ENCODE data around the gene SLC6A3. TPM values are rescaled to one million over a fixed set of nuclear protein-coding genes. Genes with fewer than 3 reads are reported as not detected.

Gene SLC6A3
- total and polyA plus RNA-seq, 9 of the 15 experiments (the other 6 are each of a cell fraction or from before 2014, with no cell fraction given) = not detected

DNA sequence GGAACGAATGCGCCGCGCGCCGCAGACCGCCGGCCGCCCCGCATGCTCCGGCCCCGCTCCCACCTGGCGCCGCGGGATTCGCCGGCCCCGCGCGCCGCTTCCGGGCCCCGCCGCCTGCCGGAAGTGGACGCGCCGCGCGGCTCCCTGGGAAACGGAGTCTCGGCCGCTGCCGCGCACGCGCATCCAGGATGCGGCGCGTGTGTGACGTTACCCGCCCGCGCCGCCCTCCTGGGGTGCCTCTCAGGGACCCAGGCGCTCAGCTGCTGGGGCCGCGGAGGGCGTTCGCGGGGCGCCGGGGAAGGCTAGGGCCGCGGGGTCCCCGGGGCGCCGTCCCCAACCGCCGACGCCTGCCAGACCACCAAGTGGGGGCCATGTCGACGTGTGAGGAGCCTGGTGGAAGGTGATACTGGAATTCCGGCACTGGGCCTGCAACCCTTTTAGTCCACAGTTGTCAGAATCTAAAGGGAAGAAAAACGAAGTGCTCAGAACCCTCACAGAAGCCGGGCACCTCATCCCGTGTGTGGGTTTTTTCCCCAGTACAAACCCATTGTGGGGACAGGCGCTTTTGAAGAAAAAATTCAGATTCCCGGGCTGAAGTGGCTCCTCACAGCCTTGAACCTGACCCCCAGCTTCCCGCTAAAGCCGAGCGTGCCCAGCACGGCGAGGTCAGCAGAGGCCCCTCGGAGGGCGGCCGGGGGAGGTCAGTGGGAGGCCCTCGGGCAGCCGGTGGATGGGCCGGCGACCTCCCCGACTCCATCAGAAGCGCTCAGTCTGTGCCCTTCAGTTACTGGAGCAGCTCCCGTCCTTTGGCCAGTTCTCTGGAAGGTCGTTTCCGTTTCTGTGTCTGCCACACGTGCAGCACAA, 100.0 kb downstream of the SLC6A3 start, which contains the start of gene CLPTM1L (continued):
- TF ChIP-seq POLR2H (tag; IDR thresholded peaks at IDR 0.05; ENCODE audit: low read depth) (no peak), MYC (IDR thresholded peaks at IDR 0.05; ENCODE audit: low read depth, low read length) (peak; percentile 87), MYC (CRISPR knock-in tag; IDR thresholded peaks at IDR 0.05; ENCODE audit: borderline replicate concordance, low read depth) (no peak), PTTG1 (tag; IDR thresholded peaks at IDR 0.05; ENCODE audit: low read depth) (no peak), KAT8 (IDR thresholded peaks at IDR 0.05; ENCODE audit: low read depth) (no peak), NFYB (IDR thresholded peaks at IDR 0.05; ENCODE audit: extremely low read depth, insufficient read length) (no peak), ZNF75A (CRISPR knock-in tag; IDR thresholded peaks at IDR 0.05) (no peak), ERF (CRISPR knock-in tag; IDR thresholded peaks at IDR 0.05) (peak; percentile 73; the same call in 1 of the 2 replicates), ILK (tag; IDR thresholded peaks at IDR 0.05; ENCODE audit: borderline replicate concordance, low read depth) (no peak), ZBTB8A (IDR thresholded peaks at IDR 0.05; ENCODE audit: partially characterized antibody) (no peak), SRSF9 (IDR thresholded peaks at IDR 0.05; ENCODE audit: borderline replicate concordance, low read depth, low read length) (no peak), ATF7 (IDR thresholded peaks at IDR 0.05) (peak; percentile 55; the same call in 1 of the 2 replicates), CHD2 (IDR thresholded peaks at IDR 0.05; ENCODE audit: low read depth, low read length) (no peak), MTA1 (IDR thresholded peaks at IDR 0.05; ENCODE audit: borderline replicate concordance) (peak; percentile 98), ZNF77 (CRISPR knock-in tag; IDR thresholded peaks at IDR 0.05) (no peak), CBFB (CRISPR knock-in tag; IDR thresholded peaks at IDR 0.05) (no peak), USF2 (CRISPR knock-in tag; IDR thresholded peaks at IDR 0.05) (no peak), EP400 (IDR thresholded peaks at IDR 0.05) (no peak; the same call in 1 of the 2 replicates), CREB3 (tag; conservative IDR thresholded peaks at IDR 0.05; ENCODE audit: low read depth) (no peak), RBM22 (IDR thresholded peaks at IDR 0.05; ENCODE audit: low read depth, low read length, poor library complexity, severe bottlenecking) (peak; percentile 5)
- TF ChIP-seq, protein P1, sequence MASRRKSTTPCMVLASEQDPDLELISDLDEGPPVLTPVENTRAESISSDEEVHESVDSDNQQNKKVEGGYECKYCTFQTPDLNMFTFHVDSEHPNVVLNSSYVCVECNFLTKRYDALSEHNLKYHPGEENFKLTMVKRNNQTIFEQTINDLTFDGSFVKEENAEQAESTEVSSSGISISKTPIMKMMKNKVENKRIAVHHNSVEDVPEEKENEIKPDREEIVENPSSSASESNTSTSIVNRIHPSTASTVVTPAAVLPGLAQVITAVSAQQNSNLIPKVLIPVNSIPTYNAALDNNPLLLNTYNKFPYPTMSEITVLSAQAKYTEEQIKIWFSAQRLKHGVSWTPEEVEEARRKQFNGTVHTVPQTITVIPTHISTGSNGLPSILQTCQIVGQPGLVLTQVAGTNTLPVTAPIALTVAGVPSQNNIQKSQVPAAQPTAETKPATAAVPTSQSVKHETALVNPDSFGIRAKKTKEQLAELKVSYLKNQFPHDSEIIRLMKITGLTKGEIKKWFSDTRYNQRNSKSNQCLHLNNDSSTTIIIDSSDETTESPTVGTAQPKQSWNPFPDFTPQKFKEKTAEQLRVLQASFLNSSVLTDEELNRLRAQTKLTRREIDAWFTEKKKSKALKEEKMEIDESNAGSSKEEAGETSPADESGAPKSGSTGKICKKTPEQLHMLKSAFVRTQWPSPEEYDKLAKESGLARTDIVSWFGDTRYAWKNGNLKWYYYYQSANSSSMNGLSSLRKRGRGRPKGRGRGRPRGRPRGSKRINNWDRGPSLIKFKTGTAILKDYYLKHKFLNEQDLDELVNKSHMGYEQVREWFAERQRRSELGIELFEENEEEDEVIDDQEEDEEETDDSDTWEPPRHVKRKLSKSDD (conservative IDR thresholded peaks at IDR 0.05; ENCODE audit: low read length) = 0 out of 2 replicates have a peak, but pooled peaks have one; percentile 11
- TF ChIP-seq, protein P2, sequence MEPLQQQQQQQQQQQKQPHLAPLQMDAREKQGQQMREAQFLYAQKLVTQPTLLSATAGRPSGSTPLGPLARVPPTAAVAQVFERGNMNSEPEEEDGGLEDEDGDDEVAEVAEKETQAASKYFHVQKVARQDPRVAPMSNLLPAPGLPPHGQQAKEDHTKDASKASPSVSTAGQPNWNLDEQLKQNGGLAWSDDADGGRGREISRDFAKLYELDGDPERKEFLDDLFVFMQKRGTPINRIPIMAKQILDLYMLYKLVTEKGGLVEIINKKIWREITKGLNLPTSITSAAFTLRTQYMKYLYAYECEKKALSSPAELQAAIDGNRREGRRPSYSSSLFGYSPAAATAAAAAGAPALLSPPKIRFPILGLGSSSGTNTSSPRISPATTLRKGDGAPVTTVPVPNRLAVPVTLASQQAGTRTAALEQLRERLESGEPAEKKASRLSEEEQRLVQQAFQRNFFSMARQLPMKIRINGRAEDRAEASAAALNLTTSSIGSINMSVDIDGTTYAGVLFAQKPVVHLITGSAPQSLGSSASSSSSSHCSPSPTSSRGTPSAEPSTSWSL (CRISPR knock-in tag; IDR thresholded peaks at IDR 0.05; ENCODE audit: borderline replicate concordance) = no peak
